SK-N-SH (cell line): ENCODE measurements around the gene MYCL. TPM values are rescaled to one million over a fixed set of nuclear protein-coding genes. Genes with fewer than 3 reads are reported as not detected.

Experiments used
- CTCF ChIA-PET: fragments of 300-600, 350-600 bp; formaldehyde crosslinking; extraction: SDS; loops from one replicate; lab custom pipeline; 2021; lab: Yijun Ruan, JAX
- POLR2A ChIA-PET: fragments of 350-600 bp; sonication (Branson Sonifier 250); formaldehyde crosslinking; extraction: SDS; loops from one replicate; lab custom pipeline; 2020; ENCODE audit warnings: antibody characterized with exemption, inconsistent platforms; lab: Yijun Ruan, JAX
- DNase-seq: peaks from one replicate; pipeline ENCODE4 v3.0.0; 2012
- H2AFZ ChIP-seq: fragments of 200-600 bp; sonication (generic); 2 replicates; pipeline ENCODE4 v1.8.1; 2016; ENCODE audit warnings: antibody characterized with exemption, mild to moderate bottlenecking, low read depth
- H3F3A ChIP-seq: fragments of 200-600 bp; sonication (generic); replicated peaks from 2 replicates; pipeline ENCODE3; 2016; ENCODE audit warnings: antibody characterized with exemption, mild to moderate bottlenecking; ENCODE audit not compliant: insufficient read depth
- H3K27ac ChIP-seq, 2 experiments: fragments of 200-500 bp in 1 of 2; fragments of 200-600 bp in 1 of 2; sonication (Bioruptor generic) in 1 of 2; sonication (generic), shearing (Covaris generic) in 1 of 2; 2 replicates each; pipeline versions ENCODE4 v1.5.1 to v1.6.1; 2014 to 2016; ENCODE audit warnings: low read depth in 2 of 2, inconsistent platforms in 1 of 2, low read length in 1 of 2, mild to moderate bottlenecking in 1 of 2, mixed read lengths in 1 of 2
- H3K27me3 ChIP-seq: fragments of 200-600 bp; sonication (generic), shearing (Covaris generic); 2 replicates; pipeline ENCODE4 v1.6.1; 2016; ENCODE audit warnings: mixed run types; ENCODE audit not compliant: insufficient read depth
- H3K36me3 ChIP-seq, 2 experiments: fragments of 200-500 bp in 1 of 2; fragments of 200-600 bp in 1 of 2; sonication (Bioruptor generic) in 1 of 2; sonication (generic) in 1 of 2; replicated peaks in 1 of 2; 2 replicates each; pipeline versions ENCODE3 to v1.5.1; 2014 to 2016; ENCODE audit warnings: low read length in 1 of 2, mild to moderate bottlenecking in 1 of 2; ENCODE audit not compliant: insufficient read depth in 2 of 2, control insufficient read depth in 1 of 2
- H3K4me1 ChIP-seq, 2 experiments: fragments of 200-500 bp in 1 of 2; fragments of 200-600 bp in 1 of 2; sonication (Bioruptor generic) in 1 of 2; sonication (generic), shearing (Covaris generic) in 1 of 2; 2 replicates each; pipeline versions ENCODE4 v1.5.1 to v1.6.1; 2014 to 2016; ENCODE audit warnings: low read depth in 1 of 2, low read length in 1 of 2, mixed run types in 1 of 2; ENCODE audit not compliant: insufficient read depth in 2 of 2, control insufficient read depth in 1 of 2
- H3K4me2 ChIP-seq: fragments of 200-600 bp; sonication (generic), shearing (Covaris generic); 2 replicates; pipeline ENCODE4 v1.6.1; 2017; ENCODE audit warnings: mixed run types
- H3K4me3 ChIP-seq, 2 experiments: fragments of 200-500 bp in 1 of 2; fragments of 200-600 bp in 1 of 2; sonication (Bioruptor generic) in 1 of 2; sonication (generic), shearing (Covaris generic) in 1 of 2; 2 replicates each; pipeline versions ENCODE4 v1.5.1 to v1.8.1; 2014 to 2016; ENCODE audit warnings: low read depth in 2 of 2, inconsistent platforms in 1 of 2, low read length in 1 of 2, mild to moderate bottlenecking in 1 of 2, mixed read lengths in 1 of 2, moderate library complexity in 1 of 2
- H3K79me2 ChIP-seq: fragments of 200-600 bp; sonication (generic); 2 replicates; pipeline ENCODE4 v1.8.1; 2017; ENCODE audit warnings: mild to moderate bottlenecking; ENCODE audit not compliant: insufficient read depth
- H3K9ac ChIP-seq: fragments of 200-600 bp; sonication (generic); 2 replicates; pipeline ENCODE4 v1.6.1; 2017; ENCODE audit warnings: mixed run types
- H3K9me2 ChIP-seq: fragments of 200-600 bp; sonication (generic); 2 replicates; pipeline ENCODE4 v1.6.1; 2017; ENCODE audit warnings: mixed run types
- H3K9me3 ChIP-seq: fragments of 200-600 bp; sonication (generic); 2 replicates; pipeline ENCODE4 v1.6.1; 2017; ENCODE audit warnings: mixed run types, mild to moderate bottlenecking, moderate library complexity
- H4K20me1 ChIP-seq: fragments of 200-600 bp; sonication (generic); 2 replicates; pipeline ENCODE4 v1.6.1; 2017; ENCODE audit warnings: mild to moderate bottlenecking, mixed run types; ENCODE audit not compliant: insufficient read depth
- CHD2 ChIP-seq: fragments of 150-350 bp; IDR thresholded peaks from 2 replicates; pipeline ENCODE4 v1.6.1; 2018; ENCODE audit warnings: low read length; ENCODE audit not compliant: partially characterized antibody
- PBX3 ChIP-seq: IDR thresholded peaks from 2 replicates; pipeline ENCODE4; 2012
- REST ChIP-seq: IDR thresholded peaks from 2 replicates; pipeline ENCODE4 v1.6.1; 2012; ENCODE audit warnings: mild to moderate bottlenecking, low read depth, low read length, moderate library complexity
- WGBS: methylation state at CpG from one replicate; pipeline ENCODE4 v1.1.6; 2017; ENCODE audit warnings: low lambda C conversion rate; 5-methylcytosine and 5-hydroxymethylcytosine counted together
- polyA plus RNA-seq, 3 experiments: library from polyadenylated mRNA; depleted of rRNA; stranded (reverse); fragments of >200 nt; gene quantifications; 2 replicates each; pipeline ENCODE4 v1.2.3, GENCODE V29; 2012
- TF ChIP-seq, protein P1 (sequence below): fragments of 150-350 bp; IDR thresholded peaks from 2 replicates; pipeline ENCODE4 v1.6.1; 2016; ENCODE audit warnings: mild to moderate bottlenecking, low read depth, low read length

MYCL gene
- polyA plus RNA-seq, 1 of the 3 experiments (the other 2 are of a cell fraction) = 0.48 TPM

GRCh38 chr1:39898648-39899603 lies 2.8 kb downstream of the MYCL start:
- 85% methylated on average over 13 of the region's 14 CpGs for WGBS

More at GRCh38 chr1:39898648-39899603, 2.8 kb downstream of the MYCL start:
- peak; percentile 85 for DNase-seq
- no peak overlapping the region for H3K4me3 ChIP-seq
- no peaks in the 10 kb centered on the region for H3K36me3 ChIP-seq
- peak; percentile 61 for TF ChIP-seq CHD2
- peak; percentile 95 for TF ChIP-seq PBX3
- no peak for TF ChIP-seq REST
- TF ChIP-seq, protein P1, sequence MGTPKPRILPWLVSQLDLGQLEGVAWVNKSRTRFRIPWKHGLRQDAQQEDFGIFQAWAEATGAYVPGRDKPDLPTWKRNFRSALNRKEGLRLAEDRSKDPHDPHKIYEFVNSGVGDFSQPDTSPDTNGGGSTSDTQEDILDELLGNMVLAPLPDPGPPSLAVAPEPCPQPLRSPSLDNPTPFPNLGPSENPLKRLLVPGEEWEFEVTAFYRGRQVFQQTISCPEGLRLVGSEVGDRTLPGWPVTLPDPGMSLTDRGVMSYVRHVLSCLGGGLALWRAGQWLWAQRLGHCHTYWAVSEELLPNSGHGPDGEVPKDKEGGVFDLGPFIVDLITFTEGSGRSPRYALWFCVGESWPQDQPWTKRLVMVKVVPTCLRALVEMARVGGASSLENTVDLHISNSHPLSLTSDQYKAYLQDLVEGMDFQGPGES = peak; percentile 37; the same call in 1 of the 2 replicates
- no peak overlapping the region; a peak in 1 of 4 replicates for H3K27ac ChIP-seq
- peaks cover 0 to 24% of the 10 kb centered on the region in 2 experiments; a peak in 1 of 4 replicates for H3K4me1 ChIP-seq
- H2AFZ ChIP-seq = no peak overlapping the region
- peaks cover 19% of the 10 kb centered on the region; the same call in 1 of the 2 replicates for H3K27me3 ChIP-seq
- POLR2A ChIA-PET = interaction anchor here (1.0 kb wide), 1 partner anchor 12 kb away, joined by 8 read pairs; no protein-coding TSS in a partner anchor
- no peaks in the 10 kb centered on the region for H3K79me2 ChIP-seq
- no peak overlapping the region for H3K9ac ChIP-seq
- no peaks in the 10 kb centered on the region for H3K9me2 ChIP-seq
- H3F3A ChIP-seq = no peaks in the 10 kb centered on the region
- CTCF ChIA-PET = interaction anchor here (0.8 to 7.1 kb wide), 8 partner anchors 8 to 133 kb away, joined by 3 to 126 read pairs (median 4); no protein-coding TSS in a partner anchor
- H4K20me1 ChIP-seq = no peaks in the 10 kb centered on the region
- H3K4me2 ChIP-seq = no peak overlapping the region
- H3K9me3 ChIP-seq = no peaks in the 10 kb centered on the region
